Brain microvascular endothelial cell (primary cell): ENCODE measurements around the gene SHISA5.

Source experiments
- DNase-seq: peaks from one replicate; pipeline ENCODE4 v3.0.0-alpha.2; 2020
- H3K27ac ChIP-seq: fragments of 250-450 bp; sonication (Bioruptor Pico); 2 replicates; pipeline ENCODE4 v1.5.1; 2020; ENCODE audit warnings: mild to moderate bottlenecking, moderate library complexity
- H3K27me3 ChIP-seq: fragments of 250-450 bp; sonication (Bioruptor Pico); replicated peaks from 2 replicates; pipeline ENCODE4 v1.5.1; 2020; ENCODE audit warnings: mild to moderate bottlenecking
- H3K36me3 ChIP-seq: fragments of 250-450 bp; sonication (Bioruptor Pico); replicated peaks from 2 replicates; pipeline ENCODE4 v1.5.1; 2020; ENCODE audit warnings: mild to moderate bottlenecking
- H3K4me3 ChIP-seq: 2 replicates; pipeline ENCODE4 v1.5.1; 2011; ENCODE audit warnings: low read depth, mild to moderate bottlenecking, control low read depth, low read length, moderate library complexity
- CTCF ChIP-seq: IDR thresholded peaks from 2 replicates; pipeline ENCODE4 v1.5.1; 2011; ENCODE audit warnings: low read depth, mild to moderate bottlenecking, moderate library complexity, low read length, control low read depth, inconsistent platforms; ENCODE audit errors: missing control alignments
- in situ Hi-C: cut with HindIII; loops from 2 replicates; pipeline ENCODE4 v1.10.0; 2017; ENCODE audit warnings: low sequenced_read_pairs, low pct_ligation_motif_present

SHISA5 gene

GRCh38 chr3:48467473-48468267 lies 36.3 kb downstream of the SHISA5 start:
- Histone ChIP-seq H3K27me3 (no peaks in the 10 kb centered on the region), H3K4me3 (no peak overlapping the region), H3K27ac (no peak overlapping the region), H3K36me3 (peaks cover 30% of the 10 kb centered on the region)
- in situ Hi-C loops: no loop called here
- no peak for TF ChIP-seq CTCF
- DNase-seq: no peak

- TF ChIP-seq CTCF: no peak
These were observed 36.9 kb downstream of the SHISA5 start for GRCh38 chr3:48467110-48467454.

GRCh38 chr3:48466386-48467109 lies 37.4 kb downstream of the SHISA5 start:
- no peaks in the 10 kb centered on the region for H3K27me3 ChIP-seq
- peaks cover 30% of the 10 kb centered on the region for H3K36me3 ChIP-seq
- TF ChIP-seq CTCF: no peak
- no peak for DNase-seq
- peak overlapping the region; percentile 59 for H3K4me3 ChIP-seq
- in situ Hi-C loops: no loop called here
- peak overlapping the region; percentile 100 for H3K27ac ChIP-seq

More at GRCh38 chr3:48467110-48467454, 36.9 kb downstream of the SHISA5 start:
- in situ Hi-C loops: no loop called here
- Histone ChIP-seq H3K27ac (peak overlapping the region; percentile 100), H3K36me3 (peaks cover 30% of the 10 kb centered on the region), H3K4me3 (peak overlapping the region; percentile 59), H3K27me3 (no peaks in the 10 kb centered on the region)
- DNase-seq: no peak

GRCh38 chr3:48465531-48466378 lies 38.2 kb downstream of the SHISA5 start:
- Histone ChIP-seq H3K36me3 (peaks cover 32% of the 10 kb centered on the region), H3K27ac (peak overlapping the region; percentile 100), H3K4me3 (peak overlapping the region; percentile 59), H3K27me3 (no peaks in the 10 kb centered on the region)
- DNase-seq: peak; percentile 100
- in situ Hi-C loops: no loop called here
- peak; percentile 81 for TF ChIP-seq CTCF

GRCh38 chr3:48465237-48465530 lies 38.8 kb downstream of the SHISA5 start:
- H3K36me3 ChIP-seq: peaks cover 38% of the 10 kb centered on the region

More at GRCh38 chr3:48465237-48465530, 38.8 kb downstream of the SHISA5 start:
- no peak overlapping the region for H3K4me3 ChIP-seq
- no peaks in the 10 kb centered on the region for H3K27me3 ChIP-seq
- peak overlapping the region; percentile 100 for H3K27ac ChIP-seq
- no peak for TF ChIP-seq CTCF
- DNase-seq: no peak
- in situ Hi-C loops: no loop called here
